Measurements from ENCODE around the gene NDUFB11.

The NDUFB11 gene

GRCh38 chrX:47166126-47166525 lies 21.6 kb upstream of the NDUFB11 start:
- ATAC-seq = no peak
- TF ChIP-seq ZC3H10 (CRISPR knock-in tag; IDR thresholded peaks at IDR 0.05) = no peak
- no peak for TF ChIP-seq CSDC2 (CRISPR knock-in tag; IDR thresholded peaks at IDR 0.05)
- no peak for TF ChIP-seq POU6F1 (CRISPR knock-in tag; IDR thresholded peaks at IDR 0.05; ENCODE audit: borderline replicate concordance, low read depth)
- no peak for TF ChIP-seq ZNF70 (CRISPR knock-in tag; IDR thresholded peaks at IDR 0.05)
- no peak for TF ChIP-seq ESRRG (CRISPR knock-in tag; IDR thresholded peaks at IDR 0.05)
- TF ChIP-seq ZNF565 (CRISPR knock-in tag; conservative IDR thresholded peaks at IDR 0.05; ENCODE audit: low read depth) = no peak
- no peak for TF ChIP-seq ZFP30 (CRISPR knock-in tag; IDR thresholded peaks at IDR 0.05)
- no peak for TF ChIP-seq BACH2 (CRISPR knock-in tag; IDR thresholded peaks at IDR 0.05; ENCODE audit: borderline replicate concordance)
- TF ChIP-seq, protein P1, sequence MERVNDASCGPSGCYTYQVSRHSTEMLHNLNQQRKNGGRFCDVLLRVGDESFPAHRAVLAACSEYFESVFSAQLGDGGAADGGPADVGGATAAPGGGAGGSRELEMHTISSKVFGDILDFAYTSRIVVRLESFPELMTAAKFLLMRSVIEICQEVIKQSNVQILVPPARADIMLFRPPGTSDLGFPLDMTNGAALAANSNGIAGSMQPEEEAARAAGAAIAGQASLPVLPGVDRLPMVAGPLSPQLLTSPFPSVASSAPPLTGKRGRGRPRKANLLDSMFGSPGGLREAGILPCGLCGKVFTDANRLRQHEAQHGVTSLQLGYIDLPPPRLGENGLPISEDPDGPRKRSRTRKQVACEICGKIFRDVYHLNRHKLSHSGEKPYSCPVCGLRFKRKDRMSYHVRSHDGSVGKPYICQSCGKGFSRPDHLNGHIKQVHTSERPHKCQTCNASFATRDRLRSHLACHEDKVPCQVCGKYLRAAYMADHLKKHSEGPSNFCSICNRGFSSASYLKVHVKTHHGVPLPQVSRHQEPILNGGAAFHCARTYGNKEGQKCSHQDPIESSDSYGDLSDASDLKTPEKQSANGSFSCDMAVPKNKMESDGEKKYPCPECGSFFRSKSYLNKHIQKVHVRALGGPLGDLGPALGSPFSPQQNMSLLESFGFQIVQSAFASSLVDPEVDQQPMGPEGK (CRISPR knock-in tag; IDR thresholded peaks at IDR 0.05; ENCODE audit: borderline replicate concordance) = no peak
- no peak for TF ChIP-seq ARNTL (CRISPR knock-in tag; IDR thresholded peaks at IDR 0.05; ENCODE audit: borderline replicate concordance, low read depth)
- no peak for TF ChIP-seq ISL1 (CRISPR knock-in tag; IDR thresholded peaks at IDR 0.05)
- no peak for TF ChIP-seq SNAI2 (CRISPR knock-in tag; IDR thresholded peaks at IDR 0.05)
- no peak for TF ChIP-seq RARB (CRISPR knock-in tag; IDR thresholded peaks at IDR 0.05)

- no peak for ATAC-seq
- TF ChIP-seq ZNF8 (CRISPR knock-in tag; IDR thresholded peaks at IDR 0.05) = no peak
Measured at GRCh38 chrX:47164420-47164819, 19.9 kb upstream of the NDUFB11 start.

DNA sequence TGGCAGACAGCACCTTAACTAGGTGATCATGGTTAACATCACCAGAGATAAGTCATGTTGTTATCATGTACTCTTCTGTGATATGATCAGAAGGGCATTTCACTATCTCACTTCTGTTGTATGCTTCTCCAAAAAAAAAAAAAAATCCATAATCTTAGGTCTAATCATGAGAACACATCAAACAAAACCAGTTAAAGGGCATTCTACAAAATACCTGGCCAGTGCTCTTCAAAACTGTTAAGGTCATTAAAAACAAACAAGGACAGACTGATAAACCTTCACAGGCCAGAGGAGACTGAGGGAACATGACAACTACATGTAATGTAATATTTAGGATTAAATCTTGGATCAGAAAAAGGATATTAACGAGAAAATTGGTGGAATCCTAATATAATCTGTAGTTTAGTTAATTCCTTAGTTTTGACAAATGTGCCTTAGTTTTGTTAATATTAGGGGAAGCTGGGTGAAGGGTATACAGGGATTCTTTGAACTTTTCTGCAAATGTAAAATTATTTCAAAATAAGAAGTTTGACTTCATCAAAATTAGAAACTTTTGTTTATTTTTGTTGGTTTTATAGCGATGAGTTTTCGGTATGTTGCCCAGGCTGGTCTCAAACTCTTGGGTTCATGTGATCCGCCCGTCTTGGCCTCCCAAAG lies 18.6 kb upstream of the NDUFB11 start:
- TF ChIP-seq PPARA (CRISPR knock-in tag; IDR thresholded peaks at IDR 0.05; ENCODE audit: borderline replicate concordance) (no peak), OSR1 (CRISPR knock-in tag; IDR thresholded peaks at IDR 0.05) (no peak), POU6F1 (CRISPR knock-in tag; IDR thresholded peaks at IDR 0.05; ENCODE audit: borderline replicate concordance, low read depth) (no peak), GLIS3 (CRISPR knock-in tag; IDR thresholded peaks at IDR 0.05) (no peak), ARNTL (CRISPR knock-in tag; IDR thresholded peaks at IDR 0.05; ENCODE audit: borderline replicate concordance, low read depth) (no peak), ZNF70 (CRISPR knock-in tag; IDR thresholded peaks at IDR 0.05) (no peak), ZC3H10 (CRISPR knock-in tag; IDR thresholded peaks at IDR 0.05) (no peak), SNAI2 (CRISPR knock-in tag; IDR thresholded peaks at IDR 0.05) (no peak), TCF4 (CRISPR knock-in tag; IDR thresholded peaks at IDR 0.05; ENCODE audit: borderline replicate concordance) (no peak), CREB5 (CRISPR knock-in tag; IDR thresholded peaks at IDR 0.05; ENCODE audit: low read depth) (no peak), ZNF8 (CRISPR knock-in tag; IDR thresholded peaks at IDR 0.05) (no peak), ZFP30 (CRISPR knock-in tag; IDR thresholded peaks at IDR 0.05) (no peak)
- TF ChIP-seq, protein P2, sequence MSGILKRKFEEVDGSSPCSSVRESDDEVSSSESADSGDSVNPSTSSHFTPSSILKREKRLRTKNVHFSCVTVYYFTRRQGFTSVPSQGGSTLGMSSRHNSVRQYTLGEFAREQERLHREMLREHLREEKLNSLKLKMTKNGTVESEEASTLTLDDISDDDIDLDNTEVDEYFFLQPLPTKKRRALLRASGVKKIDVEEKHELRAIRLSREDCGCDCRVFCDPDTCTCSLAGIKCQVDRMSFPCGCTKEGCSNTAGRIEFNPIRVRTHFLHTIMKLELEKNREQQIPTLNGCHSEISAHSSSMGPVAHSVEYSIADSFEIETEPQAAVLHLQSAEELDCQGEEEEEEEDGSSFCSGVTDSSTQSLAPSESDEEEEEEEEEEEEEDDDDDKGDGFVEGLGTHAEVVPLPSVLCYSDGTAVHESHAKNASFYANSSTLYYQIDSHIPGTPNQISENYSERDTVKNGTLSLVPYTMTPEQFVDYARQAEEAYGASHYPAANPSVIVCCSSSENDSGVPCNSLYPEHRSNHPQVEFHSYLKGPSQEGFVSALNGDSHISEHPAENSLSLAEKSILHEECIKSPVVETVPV (CRISPR knock-in tag; IDR thresholded peaks at IDR 0.05) = no peak
- TF ChIP-seq, protein P3, sequence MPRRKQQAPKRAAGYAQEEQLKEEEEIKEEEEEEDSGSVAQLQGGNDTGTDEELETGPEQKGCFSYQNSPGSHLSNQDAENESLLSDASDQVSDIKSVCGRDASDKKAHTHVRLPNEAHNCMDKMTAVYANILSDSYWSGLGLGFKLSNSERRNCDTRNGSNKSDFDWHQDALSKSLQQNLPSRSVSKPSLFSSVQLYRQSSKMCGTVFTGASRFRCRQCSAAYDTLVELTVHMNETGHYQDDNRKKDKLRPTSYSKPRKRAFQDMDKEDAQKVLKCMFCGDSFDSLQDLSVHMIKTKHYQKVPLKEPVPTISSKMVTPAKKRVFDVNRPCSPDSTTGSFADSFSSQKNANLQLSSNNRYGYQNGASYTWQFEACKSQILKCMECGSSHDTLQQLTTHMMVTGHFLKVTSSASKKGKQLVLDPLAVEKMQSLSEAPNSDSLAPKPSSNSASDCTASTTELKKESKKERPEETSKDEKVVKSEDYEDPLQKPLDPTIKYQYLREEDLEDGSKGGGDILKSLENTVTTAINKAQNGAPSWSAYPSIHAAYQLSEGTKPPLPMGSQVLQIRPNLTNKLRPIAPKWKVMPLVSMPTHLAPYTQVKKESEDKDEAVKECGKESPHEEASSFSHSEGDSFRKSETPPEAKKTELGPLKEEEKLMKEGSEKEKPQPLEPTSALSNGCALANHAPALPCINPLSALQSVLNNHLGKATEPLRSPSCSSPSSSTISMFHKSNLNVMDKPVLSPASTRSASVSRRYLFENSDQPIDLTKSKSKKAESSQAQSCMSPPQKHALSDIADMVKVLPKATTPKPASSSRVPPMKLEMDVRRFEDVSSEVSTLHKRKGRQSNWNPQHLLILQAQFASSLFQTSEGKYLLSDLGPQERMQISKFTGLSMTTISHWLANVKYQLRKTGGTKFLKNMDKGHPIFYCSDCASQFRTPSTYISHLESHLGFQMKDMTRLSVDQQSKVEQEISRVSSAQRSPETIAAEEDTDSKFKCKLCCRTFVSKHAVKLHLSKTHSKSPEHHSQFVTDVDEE (CRISPR knock-in tag; IDR thresholded peaks at IDR 0.05) = no peak

More for the DNA sequence above, 18.6 kb upstream of the NDUFB11 start:
- no peak for ATAC-seq

Data from SK-N-SH treated with all-trans-retinoic acid at 6 μM for 48 hours (cell line).